Uterus (tissue), 4 donors: ENCODE measurements around the gene CHCHD5. TPM values are rescaled to one million over a fixed set of nuclear protein-coding genes. Genes with fewer than 3 reads are reported as not detected.

Experiments
- DNase-seq, 2 donors: peaks; one replicate each; pipeline ENCODE4 v3.0.0-alpha.2; 2019 to 2020
- H3K27ac ChIP-seq, 2 donors: fragments of 200-600 bp; sonication (generic); 1 replicate in 1 of 2; 2 replicates in 1 of 2; pipeline ENCODE4 v1.5.1; 2016 to 2018
- H3K27me3 ChIP-seq, 2 donors: fragments of 200-600 bp; sonication (generic); one replicate each; pipeline ENCODE4 v1.5.1; 2018 to 2019; ENCODE audit warnings: control low read depth in 1 of 2
- H3K36me3 ChIP-seq, 2 donors: fragments of 200-600 bp; sonication (generic); one replicate each; pipeline ENCODE4 v1.5.1; 2019; ENCODE audit warnings: control low read depth in 1 of 2
- H3K4me1 ChIP-seq, 2 donors: fragments of 200-600 bp; sonication (generic); one replicate each; pipeline ENCODE4 v1.5.1; 2018 to 2019; ENCODE audit warnings: control low read depth in 1 of 2
- H3K4me3 ChIP-seq, 2 donors: fragments of 200-600 bp; sonication (generic); 1 replicate in 1 of 2; 2 replicates in 1 of 2; pipeline ENCODE4 v1.5.1; 2018 to 2019; ENCODE audit warnings: mild to moderate bottlenecking in 1 of 2
- H3K9me3 ChIP-seq, 2 donors: fragments of 200-600 bp; sonication (generic); one replicate each; pipeline ENCODE4 v1.5.1; 2019; ENCODE audit warnings: control low read depth in 1 of 2
- CTCF ChIP-seq, 4 experiments: fragments of 200-600 bp in 2 of 4; fragments of 450-650 bp in 2 of 4; sonication (generic) in 2 of 4; IDR thresholded peaks; one replicate each; pipeline ENCODE4 v1.5.1; 2016 to 2019; ENCODE audit warnings: antibody characterized with exemption in 4 of 4, mild to moderate bottlenecking in 2 of 4, moderate library complexity in 1 of 4
- POLR2A ChIP-seq, 2 donors: fragments of 450-650 bp; IDR thresholded peaks; one replicate each; pipeline ENCODE4 v1.6.1; 2016; ENCODE audit warnings: antibody characterized with exemption in 2 of 2, mild to moderate bottlenecking in 1 of 2, moderate library complexity in 1 of 2
- intact Hi-C: fragments of 100-400 bp; cut with DNase I; formaldehyde crosslinking; loops from one replicate; pipeline ENCODE4 v1.15.1; 2023; ENCODE audit warnings: low total_unique reads
- total RNA-seq, 4 donors: library from RNA; depleted of rRNA in 3 of 4; stranded (reverse); fragments of >200 nt in 3 of 4; gene quantifications; one replicate each; pipeline versions ENCODE4 v1.1.0 to v1.2.4, GENCODE V29; 2014 to 2023
- donor health status: DM: yes; HTN: yes; CAD: no.

CHCHD5 gene
- total RNA-seq, 4 donors from 2014 or later, result 6.5 to 22.6 (median 8.4) TPM; not detected in 1

- no peak for TF ChIP-seq POLR2A (IDR thresholded peaks at IDR 0.05)
- no peak for TF ChIP-seq CTCF (IDR thresholded peaks at IDR 0.05)
- no peaks in the 10 kb centered on the region for H3K27me3 ChIP-seq
- no peaks in the 10 kb centered on the region for H3K36me3 ChIP-seq
- no peak overlapping the region for H3K4me3 ChIP-seq
- H3K9me3 ChIP-seq, result no peaks in the 10 kb centered on the region
- DNase-seq, result no peak
- H3K4me1 ChIP-seq, result peaks cover 0 to 4% of the 10 kb centered on the region in 2 donors
- intact Hi-C loops, result no loop called here
- H3K27ac ChIP-seq, result no peak overlapping the region
Observed at GRCh38 chr2:112629224-112629623, 44.8 kb downstream of the CHCHD5 start.

- no peaks in the 10 kb centered on the region for H3K36me3 ChIP-seq
- peaks cover 0 to 4% of the 10 kb centered on the region in 2 donors for H3K4me1 ChIP-seq
- intact Hi-C loops, result no loop called here
- H3K9me3 ChIP-seq, result no peaks in the 10 kb centered on the region
- no peak for DNase-seq
- H3K27me3 ChIP-seq, result no peaks in the 10 kb centered on the region
- no peak overlapping the region for H3K27ac ChIP-seq
- no peak overlapping the region for H3K4me3 ChIP-seq
- TF ChIP-seq POLR2A (IDR thresholded peaks at IDR 0.05) (no peak), CTCF (IDR thresholded peaks at IDR 0.05) (no peak)
Observed at GRCh38 chr2:112629823-112630222, 45.4 kb downstream of the CHCHD5 start.

- H3K27ac ChIP-seq, result no peak overlapping the region
- H3K9me3 ChIP-seq, result no peaks in the 10 kb centered on the region
- DNase-seq, result no peak
- no peak for TF ChIP-seq POLR2A (IDR thresholded peaks at IDR 0.05)
- no peak for TF ChIP-seq CTCF (IDR thresholded peaks at IDR 0.05)
- H3K4me3 ChIP-seq, result no peak overlapping the region
- no peaks in the 10 kb centered on the region for H3K27me3 ChIP-seq
- peaks cover 0 to 4% of the 10 kb centered on the region in 2 donors for H3K4me1 ChIP-seq
- H3K36me3 ChIP-seq, result no peaks in the 10 kb centered on the region
- intact Hi-C loops, result no loop called here
Observed at GRCh38 chr2:112630268-112630667, 45.9 kb downstream of the CHCHD5 start.

- TF ChIP-seq CTCF (IDR thresholded peaks at IDR 0.05) (no peak), POLR2A (IDR thresholded peaks at IDR 0.05) (no peak)
- H3K36me3 ChIP-seq, result no peaks in the 10 kb centered on the region
Observed at GRCh38 chr2:112633708-112634107, 49.3 kb downstream of the CHCHD5 start.

GRCh38 chr2:112634153-112634873, 49.9 kb downstream of the CHCHD5 start:
- TF ChIP-seq CTCF (IDR thresholded peaks at IDR 0.05), result no peak
- no peak for TF ChIP-seq POLR2A (IDR thresholded peaks at IDR 0.05)
- intact Hi-C loops, result no loop called here
- Histone ChIP-seq H3K27ac (no peak overlapping the region), H3K27me3 (no peaks in the 10 kb centered on the region), H3K4me3 (no peak overlapping the region), H3K36me3 (no peaks in the 10 kb centered on the region), H3K4me1 (no peaks in the 10 kb centered on the region), H3K9me3 (no peaks in the 10 kb centered on the region)
- no peak for DNase-seq

More at GRCh38 chr2:112633708-112634107, 49.3 kb downstream of the CHCHD5 start:
- Histone ChIP-seq H3K9me3 (no peaks in the 10 kb centered on the region), H3K27me3 (no peaks in the 10 kb centered on the region), H3K27ac (no peak overlapping the region), H3K4me1 (no peaks in the 10 kb centered on the region), H3K4me3 (no peak overlapping the region)
- intact Hi-C loops, result no loop called here
- no peak for DNase-seq
